Fibroblast of mammary gland (primary cell): ENCODE measurements around the gene ANKRD31.

Source experiments
- DNase-seq: peaks from one replicate; pipeline ENCODE4 v3.0.0-alpha.2; 2010; ENCODE audit warnings: low read depth
- H3K4me3 ChIP-seq: 2 replicates; pipeline ENCODE4 v1.5.1; 2011; ENCODE audit warnings: low read depth, mild to moderate bottlenecking, low read length, moderate library complexity; ENCODE audit not compliant: control insufficient read depth
- CTCF ChIP-seq: conservative IDR thresholded peaks from 2 replicates; pipeline ENCODE4 v1.5.1; 2011; ENCODE audit warnings: low read depth, low read length, inconsistent platforms; ENCODE audit not compliant: control insufficient read depth, insufficient read depth

ANKRD31 gene

DNA sequence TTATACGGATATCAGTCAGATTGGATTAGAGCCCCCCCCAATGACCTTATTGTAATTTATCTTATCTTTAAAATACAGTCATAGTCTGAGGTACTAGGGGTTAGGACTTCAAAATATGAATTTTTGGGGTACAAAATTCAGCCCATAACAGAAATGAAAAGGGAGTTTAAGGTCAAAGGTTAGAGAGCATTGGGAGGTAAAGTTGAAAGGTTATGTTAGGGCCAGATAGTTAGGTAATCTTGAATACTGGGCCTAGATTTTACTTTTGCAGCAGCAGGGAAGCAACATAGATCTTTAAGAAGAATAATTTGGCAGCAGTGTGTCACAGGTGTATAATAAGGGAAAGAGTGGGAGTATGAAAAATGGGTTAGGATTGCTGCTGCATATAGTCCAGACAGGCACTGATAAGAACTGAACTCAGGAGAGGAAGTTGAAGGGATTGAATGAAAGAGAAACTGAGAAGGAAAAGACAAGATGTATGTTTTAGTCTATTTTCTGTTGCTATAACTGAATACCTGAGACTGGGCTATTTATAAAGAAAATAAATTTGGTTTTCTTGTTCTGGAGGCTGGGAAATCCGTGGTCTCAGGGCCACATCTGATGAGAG, 173.7 kb downstream of the ANKRD31 start:
- DNase-seq = no peak
- H3K4me3 ChIP-seq = no peak overlapping the region
- no peak for TF ChIP-seq CTCF

DNA sequence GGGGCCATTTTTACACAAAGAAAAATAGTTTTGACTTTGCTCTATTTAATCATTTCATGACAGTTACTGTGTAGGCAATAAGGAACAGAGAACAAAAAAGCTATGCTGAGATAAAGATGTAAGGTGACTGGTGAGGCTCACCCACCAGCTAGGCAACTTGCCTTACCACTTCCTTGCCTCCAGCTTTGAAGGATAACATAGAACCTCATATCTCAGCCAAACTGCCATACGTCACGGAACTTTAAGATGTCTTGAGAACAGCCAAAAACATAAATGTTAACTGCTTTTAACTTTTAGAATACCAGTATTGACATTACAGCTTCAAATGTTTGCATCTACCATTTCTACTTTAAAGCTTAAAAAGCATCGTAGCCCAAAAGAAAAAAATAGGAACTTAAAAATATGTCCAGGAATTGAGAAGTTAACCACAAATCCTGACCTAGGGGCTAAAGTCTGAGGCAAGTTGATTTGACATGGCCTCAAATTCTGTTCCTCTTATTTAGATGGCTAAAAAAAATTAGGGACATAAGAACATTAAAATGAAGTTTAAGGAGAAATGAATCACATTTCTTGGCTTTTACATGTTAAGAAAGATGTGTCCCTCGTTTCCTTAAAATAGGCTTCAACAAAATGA, 176.6 kb downstream of the ANKRD31 start:
- no peak for DNase-seq
- no peak for TF ChIP-seq CTCF
- no peak overlapping the region for H3K4me3 ChIP-seq

DNA sequence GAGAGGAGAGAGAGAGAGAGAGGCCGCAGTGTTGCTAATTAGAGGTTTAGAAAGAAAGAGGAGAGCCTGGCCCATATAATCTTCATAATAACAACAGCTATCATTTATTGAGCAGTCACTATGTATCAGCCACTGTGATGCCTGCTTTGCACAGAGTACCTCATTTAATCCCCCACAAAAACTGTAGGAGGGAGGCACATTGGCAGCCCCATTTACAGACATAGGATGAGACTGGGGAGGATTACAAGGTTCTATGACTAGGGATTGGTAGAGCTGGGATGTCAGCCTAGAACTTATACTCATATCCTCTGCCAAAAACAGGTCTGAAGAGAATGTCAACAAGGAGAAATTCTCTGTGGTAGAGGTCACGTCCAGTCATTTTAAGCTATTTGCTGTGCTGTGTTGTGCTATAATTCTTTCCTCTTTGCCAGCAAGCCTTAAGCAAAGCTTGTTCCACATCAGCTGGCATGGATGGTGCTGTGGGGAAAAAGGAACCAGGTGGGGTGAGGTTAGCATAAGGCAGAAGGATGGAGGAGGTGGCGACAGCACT, 177.6 kb downstream of the ANKRD31 start:
- no peak overlapping the region for H3K4me3 ChIP-seq
- no peak for TF ChIP-seq CTCF
- peak; percentile 6 for DNase-seq

GRCh38 chr5:75057561-75057960, 179.1 kb downstream of the ANKRD31 start:
- no peak for DNase-seq
- no peak overlapping the region for H3K4me3 ChIP-seq

DNA sequence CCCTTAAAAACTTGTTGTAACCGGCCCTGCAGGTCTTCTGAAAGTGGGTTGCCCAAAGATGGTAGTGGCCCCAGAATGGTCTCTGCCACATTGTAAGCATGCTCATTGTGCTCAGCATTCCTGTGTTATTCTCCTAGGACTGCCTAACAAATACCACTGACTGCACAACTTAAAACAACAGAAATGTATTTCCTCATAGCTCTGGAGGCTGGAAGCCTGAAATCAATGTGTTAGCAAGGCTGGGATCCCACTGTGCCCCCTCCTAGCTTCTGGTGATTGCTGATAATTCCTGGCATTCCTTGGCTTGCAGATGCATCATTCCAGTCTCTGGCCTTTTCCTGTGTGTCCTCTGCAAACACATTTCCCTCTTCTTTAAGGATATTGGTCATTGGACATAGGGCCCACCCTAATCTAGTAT, 180.9 kb downstream of the ANKRD31 start:
- H3K4me3 ChIP-seq = no peak overlapping the region
- no peak for TF ChIP-seq CTCF
- peak; percentile 8 for DNase-seq

More at GRCh38 chr5:75057561-75057960, 179.1 kb downstream of the ANKRD31 start:
- TF ChIP-seq CTCF = no peak

DNA sequence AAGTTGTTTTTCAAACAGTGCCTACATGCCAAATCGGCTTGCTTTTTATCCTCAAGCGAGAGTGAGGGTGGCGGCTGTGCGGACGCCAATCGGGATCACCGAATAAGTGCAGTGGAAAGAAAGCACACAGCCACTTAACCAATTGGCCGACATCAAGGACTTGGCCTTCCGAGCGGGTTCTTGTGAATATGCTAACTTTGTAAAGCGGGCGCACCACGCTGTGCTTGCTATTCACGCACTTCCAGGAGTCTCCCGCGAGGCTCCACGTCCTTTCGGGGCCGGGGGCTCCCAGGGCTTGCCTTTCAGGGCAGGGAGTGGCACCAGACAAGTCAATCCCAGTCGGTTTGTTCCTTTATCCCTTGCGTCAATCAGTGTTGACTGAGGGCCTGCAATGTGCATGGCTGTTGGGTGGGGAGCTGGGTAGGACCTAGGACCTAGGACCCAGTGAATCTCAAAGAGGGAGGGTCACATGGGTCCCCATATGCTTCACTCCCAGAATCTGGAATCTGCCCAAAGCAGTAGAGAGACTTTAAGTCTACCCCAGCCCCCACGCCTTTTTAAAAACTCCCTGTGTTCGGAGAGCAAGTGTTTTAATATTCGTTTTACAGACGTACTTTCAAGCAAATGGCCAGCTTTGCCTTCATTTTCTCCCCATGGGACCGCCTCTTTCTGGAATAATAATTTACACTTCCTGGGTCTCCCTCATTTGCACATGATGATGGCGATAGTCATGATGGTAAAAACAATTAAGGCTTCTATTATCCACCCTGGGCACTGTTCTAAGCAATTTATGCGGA, 182.3 kb downstream of the ANKRD31 start:
- TF ChIP-seq CTCF = no peak
- peak; percentile 38 for DNase-seq
- H3K4me3 ChIP-seq = peak overlapping the region; percentile 52
